HG02852 (cell line): ENCODE measurements around the gene CLIC4.
"Not testable (repeated sequence)": the region's sequence is repeated elsewhere in the genome, so short reads cannot be mapped to it uniquely, and the experiment has no call there.

Source experiments
- ATAC-seq: cut with Tn5 transposase; IDR thresholded peaks from one replicate; pipeline ENCODE4 v1.9.1; 2021; ENCODE audit warnings: mild to moderate bottlenecking, moderate library complexity; ENCODE audit not compliant: unreplicated experiment

Gene CLIC4

DNA sequence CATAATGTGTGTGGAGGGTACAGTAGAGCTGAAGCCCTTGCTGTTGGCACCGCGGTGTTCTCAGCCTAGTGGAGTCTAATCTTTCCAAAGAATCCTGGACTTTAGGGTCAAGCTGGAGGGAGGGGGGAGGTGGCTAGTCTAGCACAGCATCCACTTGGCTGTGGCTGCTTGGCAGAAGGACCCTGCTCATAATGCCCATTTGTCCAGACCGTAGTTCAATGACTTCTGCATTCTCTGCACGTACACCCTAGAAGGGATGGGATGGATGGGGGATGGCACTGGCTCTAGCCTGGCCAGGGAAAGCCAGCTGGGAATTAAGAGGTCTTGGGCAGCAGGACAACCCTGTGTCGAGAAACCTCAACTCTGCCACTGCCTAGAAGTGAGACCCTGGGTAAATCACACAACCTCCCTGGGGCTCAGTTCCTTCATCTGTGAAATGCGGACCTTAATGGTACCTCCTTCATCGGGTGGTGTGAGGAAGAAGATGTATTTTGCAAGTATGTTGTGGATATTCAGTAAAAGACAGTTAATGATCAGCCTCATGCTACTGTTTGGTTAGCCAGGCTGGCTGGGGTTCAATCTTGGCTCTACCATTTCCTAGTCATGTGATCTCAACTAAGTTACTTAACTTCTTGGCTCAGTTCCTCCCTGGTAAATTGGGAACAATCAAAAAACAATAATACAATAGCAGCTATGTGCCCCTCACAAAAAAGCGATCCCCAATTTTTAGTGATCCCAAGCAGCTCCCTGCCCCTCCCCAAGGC lies 27.2 kb upstream of the CLIC4 start:
- no peak for ATAC-seq

DNA sequence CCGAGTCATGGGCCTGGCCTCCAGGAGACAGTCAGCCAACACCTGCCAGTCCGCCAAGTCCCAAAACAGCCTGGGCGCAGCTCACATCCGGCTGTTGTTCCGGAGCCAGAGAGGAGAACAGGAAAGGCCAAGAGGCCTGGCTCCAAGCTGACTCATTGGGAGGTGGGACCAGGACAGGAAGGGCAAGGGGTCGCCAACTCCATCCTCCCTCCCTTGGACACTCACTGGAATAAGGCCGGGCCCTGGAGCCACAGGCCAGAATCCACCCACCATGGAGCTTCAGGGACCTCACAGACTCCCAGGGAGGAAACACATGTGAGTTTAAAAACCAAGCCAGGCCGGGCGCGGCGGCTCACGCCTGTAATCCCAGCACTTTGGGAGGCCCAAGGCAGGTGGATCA lies 25.1 kb upstream of the CLIC4 start:
- no peak for ATAC-seq

DNA sequence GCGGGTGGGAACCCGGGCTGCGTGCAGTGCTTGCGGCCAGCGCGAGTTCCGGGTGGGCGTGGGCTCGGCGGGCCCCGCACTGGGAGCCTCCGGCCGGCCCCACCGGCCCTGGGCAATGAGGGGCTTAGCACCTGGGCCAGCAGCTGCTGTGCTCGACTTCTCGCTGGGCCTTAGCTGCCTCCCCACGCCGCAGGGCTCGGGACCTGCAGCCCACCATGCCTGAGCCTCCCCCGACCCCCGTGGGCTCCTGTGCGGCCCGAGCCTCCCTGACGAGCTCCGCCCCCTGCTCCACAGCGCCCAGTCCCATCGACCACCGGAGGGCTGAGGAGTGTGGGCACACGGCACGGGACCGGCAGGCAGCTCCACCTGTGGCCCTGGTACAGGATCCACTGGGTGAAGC lies 23.7 kb upstream of the CLIC4 start:
- ATAC-seq, result no peak

DNA sequence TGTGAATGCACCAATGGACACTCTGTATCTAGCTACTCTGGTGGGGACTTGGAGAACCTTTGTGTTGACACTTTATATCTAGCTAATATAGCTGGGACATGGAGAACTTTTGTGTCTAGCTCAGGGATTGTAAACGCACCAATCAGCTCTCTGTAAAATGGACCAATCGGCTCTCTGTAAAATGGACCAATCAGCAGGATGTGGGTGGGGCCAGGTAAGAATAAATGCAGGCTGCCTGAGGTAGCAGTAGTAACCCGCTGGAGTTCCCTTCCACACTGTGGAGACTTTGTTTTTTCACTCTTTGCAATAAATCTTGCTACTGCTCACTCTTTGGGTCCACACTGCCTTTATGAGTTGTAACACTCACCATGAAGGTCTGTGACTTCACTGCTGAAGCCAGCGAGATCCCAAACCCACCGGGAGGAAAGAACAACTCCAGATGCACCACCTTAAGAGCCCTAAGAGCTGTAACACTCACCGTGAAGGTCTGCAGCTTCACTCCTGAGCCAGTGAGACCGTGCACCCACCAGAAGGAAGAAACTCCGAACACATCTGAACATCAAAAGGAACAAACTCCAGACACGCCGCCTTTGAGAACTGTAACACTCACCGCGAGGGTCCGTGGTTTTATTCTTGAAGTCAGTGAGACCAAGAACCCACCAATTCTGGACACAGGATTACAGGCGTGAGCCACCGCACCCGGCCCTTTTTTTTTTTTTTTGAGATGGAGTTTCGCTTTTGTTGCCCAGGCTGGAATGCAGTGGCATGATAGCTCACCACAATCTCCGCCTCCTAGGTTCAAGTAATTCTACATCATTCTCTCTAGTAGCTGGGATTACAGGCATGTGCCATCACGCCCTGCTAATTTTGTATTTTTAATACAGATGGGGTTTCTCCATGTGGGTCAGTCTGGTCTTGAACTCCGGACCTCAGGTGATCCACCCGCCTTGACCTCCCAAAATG lies 22.9 kb upstream of the CLIC4 start:
- not testable (repeated sequence) for ATAC-seq

DNA sequence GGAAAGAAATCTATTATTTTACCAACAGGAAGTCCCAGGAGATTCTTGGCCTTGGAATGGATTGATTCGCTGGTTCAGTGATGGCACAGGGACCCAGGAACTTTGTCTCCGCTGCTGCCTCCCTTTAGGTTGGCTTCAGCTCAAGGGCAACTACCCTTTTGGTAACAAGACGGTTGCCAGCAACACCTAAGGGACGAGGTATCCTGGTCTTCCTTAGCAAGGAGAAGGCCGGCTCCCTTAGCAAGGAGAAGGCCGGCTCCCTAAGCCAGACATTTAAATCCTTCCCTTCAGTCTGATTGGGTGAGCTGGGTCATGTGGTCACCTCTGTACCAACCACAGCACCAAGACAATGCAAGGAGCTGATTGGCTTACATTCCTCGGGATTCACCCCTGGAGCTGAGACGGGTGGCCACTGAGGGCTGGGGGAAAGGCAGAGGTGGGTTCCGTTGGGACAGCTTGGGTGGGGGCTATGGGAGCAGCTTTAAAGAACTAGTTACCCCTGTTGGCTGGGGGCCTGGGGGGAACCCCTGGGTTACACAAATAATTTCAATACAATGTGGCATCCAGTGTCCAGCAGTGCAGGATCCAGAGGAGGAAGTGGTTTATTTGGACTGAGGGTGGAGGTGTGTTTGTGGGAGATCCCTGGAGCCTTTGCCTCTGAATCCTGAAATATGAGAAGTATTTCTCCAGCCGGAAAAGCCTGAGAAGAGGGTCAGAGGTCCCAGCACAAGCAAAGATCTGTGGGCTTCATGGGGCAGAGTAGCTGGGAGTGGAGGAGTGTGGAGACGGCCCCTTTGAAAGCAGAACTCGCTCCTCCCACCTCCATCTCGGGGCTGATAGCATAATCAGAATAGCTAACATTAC lies 20.7 kb upstream of the CLIC4 start:
- ATAC-seq, result no peak

DNA sequence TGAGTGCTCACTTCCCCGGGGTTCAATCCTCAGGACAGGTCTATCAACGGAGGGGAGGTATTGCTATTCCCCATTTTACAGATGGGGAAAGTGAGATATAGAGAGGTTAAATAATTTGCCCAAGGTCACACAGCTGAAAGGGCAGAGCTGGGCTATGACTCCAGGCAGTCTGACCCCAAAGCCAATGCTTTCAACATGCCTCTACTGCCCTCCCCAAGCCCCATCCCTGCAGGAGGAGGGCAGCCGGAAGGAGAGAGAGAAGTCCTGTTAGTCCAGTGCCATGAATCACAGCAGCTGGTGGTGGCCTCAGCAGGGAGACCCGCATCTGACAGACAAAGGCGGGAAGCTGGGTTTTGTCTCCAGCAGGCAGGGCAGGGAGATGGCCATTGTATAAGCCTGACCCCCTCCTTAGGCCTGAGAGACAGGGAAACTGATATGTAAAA lies 20.0 kb upstream of the CLIC4 start:
- ATAC-seq, result no peak

DNA sequence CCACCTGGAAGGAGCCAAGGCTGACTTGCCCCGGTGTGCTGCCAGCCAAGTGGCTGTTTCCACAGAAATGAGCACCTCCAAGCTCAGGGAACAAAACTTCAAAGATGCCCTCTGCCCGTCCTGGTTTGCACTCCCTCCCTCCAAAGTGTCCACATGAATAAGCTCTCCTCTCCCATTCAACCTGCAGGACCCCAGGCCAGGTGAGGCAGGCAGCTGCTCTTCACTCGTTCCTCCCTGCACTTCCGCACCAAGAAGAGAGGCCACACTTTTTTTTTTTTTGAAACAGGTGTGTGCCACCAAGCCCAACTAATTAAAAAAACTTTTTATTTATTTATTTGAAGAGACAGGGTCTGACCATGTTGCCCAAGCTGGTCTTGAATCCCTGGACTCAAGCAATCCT lies 18.5 kb upstream of the CLIC4 start:
- ATAC-seq, result no peak

DNA sequence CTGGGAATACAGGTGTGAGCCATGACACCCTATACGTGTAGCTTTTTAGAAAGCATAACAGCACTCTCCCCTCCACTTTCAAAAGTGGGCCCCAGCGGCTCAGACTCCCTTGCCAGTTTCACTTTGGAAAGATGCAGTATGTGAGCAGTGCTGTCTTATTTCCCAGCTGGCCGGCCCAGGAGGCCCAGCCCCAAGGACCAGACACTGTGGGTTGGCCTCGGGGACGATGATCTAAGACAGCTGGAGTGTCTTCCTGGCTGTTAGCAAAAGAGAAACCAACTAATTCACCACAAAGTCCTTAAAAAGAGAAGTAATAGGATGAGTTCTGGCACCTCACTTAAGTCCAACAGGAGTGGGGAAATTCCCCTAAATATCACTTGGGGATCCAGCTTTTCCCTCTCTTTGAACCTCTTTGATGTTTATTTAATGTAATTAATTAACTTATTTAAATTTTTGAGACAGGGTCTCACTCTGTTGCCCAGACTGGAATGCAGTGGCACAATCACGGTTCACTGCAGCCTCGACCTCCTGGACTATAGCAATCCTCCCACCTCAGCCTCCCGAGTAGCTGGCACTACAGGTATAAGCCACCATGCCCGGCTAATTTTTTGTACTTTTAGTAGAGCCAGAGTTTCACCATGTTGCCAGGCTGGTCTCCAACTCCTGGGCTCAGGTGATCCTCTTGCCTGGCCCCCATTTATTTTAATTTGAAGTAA lies 17.6 kb upstream of the CLIC4 start:
- ATAC-seq, result peak; percentile 65

DNA sequence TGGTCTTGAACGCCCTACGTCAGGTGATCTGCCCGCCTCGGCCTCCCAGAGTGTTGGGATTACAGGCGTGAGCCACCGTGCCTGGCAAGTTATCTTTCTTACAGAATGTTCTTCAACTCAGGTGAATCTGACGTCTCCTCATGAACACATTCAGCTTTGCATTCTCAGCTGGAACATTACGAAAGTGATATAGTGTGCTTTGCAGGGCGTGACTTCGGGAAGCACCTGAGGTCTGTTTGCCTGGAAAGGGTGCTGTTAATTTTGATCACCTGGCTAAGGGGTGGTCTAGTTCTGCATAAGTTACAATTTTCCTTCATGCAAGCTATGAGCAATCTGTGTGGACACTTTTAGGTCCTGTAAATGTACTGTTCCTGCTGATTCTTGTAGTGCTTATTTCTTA lies 16.3 kb upstream of the CLIC4 start:
- no peak for ATAC-seq

DNA sequence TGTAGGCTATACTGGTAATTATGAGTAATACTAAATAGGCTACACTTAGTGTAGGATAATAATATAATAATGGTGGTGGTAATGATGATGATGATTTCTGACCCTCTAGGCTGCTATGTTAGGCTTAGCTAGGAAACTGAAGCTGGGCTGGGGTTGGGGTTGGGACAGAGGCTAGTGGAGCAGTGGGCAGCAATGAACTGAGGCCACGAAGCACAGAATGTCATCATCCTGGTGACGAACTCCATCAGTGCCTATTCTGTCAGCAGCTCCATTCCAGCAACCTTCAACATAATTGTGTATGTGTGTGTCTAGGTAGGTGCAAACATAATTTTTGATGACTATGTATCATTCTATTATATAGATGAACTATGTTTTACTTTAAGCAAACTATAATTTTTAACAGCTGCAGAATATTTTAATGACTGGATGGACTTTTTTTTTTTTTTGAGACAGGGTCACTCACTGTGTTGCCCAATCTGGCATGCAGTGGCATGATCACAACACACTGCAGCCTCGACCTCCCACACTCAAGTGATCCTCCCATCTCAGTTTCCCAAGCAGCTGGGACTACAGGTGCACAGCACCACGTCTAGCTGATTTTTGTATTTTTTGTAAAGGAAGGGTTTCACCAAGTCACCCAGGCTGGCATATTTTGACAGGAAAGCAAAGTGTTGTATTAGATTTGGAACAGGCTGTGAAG lies 12.9 kb upstream of the CLIC4 start:
- no peak for ATAC-seq

DNA sequence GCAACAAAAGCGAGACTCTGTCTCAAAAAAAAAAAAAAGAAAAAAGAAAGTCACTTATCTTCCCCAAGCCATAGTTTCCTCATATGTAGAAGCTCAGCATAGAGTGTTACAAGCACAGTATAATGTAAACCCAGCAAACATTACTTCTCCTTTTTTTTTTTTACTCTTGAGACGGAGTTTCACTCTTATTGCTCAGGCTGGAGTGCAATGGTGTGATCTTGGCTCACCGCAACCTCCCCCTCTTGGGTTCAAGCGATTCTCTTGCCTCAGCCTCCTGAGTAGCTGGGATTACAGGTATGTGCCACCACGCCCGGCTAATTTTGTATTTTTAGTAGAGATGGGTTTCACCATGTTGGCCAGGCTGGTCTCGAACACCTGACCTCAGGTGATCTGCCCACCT lies 11.9 kb upstream of the CLIC4 start:
- ATAC-seq, result peak; percentile 78

DNA sequence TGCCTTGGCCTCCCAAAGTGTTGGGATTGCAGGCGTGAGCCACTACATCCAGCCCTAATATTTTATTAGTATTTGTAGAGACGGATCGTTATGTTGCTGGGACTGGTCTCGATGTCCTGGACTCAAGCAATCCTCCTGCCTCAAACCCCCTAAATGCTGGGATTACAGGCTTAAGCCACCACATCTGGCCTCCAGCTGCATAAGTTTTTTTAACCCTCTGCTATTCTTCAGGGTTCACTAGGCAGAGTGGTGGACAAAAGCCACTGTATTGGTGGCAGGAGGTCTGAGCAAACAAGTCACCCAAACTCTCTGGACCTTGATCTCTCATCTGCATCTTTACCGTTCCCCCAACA lies 10.1 kb upstream of the CLIC4 start:
- ATAC-seq, result no peak

DNA sequence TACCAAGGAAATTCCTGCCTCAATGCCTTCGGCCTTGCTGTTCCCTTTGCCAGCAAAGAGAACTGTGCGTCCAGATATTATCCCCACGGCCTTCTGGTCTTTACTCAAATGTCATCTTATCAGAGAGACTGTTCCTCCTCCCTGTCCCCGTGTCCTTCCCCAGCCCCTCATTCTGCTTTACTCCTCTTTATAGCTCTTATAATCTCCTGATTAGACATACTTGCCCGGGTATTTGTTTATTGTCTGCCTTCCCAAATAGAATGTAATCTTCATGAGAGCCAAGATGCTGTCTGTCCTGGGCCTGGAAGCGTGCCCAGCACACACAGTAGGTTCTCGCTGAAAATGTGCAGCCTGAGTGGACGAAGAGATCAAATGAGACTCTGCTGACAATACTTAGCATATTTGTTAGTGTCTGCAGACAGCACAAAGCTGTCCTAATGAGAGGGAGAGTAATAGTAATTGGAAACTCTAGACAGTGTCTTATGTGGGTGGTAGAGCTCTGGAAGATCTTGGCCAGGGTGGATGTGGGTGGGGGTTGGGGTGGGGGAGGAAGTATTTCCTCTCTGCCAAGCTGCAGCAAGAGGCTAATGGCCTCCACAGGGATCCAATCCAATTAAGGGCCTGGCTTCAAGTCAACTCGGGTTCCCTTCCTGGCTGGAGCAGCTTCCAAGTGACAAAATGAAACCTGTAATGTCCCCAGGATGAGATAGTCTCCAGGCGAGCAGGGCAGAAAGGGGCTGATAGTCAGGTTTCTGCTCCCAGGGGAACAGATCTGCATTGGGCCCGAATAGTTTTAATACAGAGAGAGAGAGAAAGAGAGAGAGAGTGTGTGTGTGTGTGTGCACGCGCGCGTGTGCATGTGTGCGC lies 9.5 kb upstream of the CLIC4 start:
- no peak for ATAC-seq

DNA sequence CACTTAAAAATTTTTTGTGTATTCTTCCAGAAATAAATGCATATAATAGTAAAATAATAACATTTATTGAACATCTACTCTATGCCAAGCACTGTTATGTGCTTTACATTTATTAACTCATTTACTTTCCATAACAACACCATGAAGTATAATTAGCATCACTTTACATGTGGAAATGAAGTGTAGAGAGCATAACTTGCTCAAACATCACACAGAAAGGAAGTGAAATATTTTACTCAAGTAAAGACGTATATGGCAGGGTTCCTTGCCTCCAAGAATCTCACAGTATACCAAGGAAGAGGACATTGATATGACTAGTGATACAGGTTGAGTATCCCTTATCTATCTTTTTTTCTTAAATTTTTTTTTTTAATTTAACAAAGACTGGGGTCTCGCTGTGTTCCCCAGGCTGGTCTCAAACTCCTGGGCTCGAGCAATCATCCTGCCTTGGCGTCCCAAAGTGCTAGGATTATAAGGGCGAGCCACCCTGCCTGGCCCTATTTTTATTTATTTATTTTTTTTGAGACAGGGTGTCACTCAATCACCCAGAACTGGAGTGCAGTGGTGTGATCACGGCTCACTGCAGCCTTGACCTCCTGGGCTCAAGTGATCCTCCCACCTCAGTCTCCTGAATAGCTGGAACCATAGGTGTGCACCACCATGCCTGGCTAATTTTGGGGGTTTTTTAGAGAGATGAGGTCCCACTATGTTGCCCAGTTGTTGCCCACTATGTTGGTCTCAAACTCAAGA lies 7.7 kb upstream of the CLIC4 start:
- no peak for ATAC-seq

DNA sequence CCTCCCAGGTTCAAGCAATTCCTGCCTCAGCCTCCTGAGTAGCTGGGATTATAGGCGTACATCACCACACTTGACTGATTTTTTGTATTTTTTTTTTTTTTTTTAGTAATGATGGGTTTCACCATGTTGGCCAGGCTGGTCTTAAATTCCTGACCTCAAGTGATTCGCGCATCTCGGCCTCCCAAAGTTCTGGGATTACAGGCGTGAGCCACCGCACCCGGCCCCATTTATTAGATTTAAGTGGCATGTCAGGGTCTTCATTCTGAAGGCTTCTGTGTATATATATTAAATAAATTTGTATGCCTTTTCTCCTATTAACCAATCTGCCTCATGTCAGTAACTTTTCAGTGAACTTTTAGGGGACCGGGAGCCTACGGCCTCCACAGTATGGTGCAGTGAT lies 6.0 kb upstream of the CLIC4 start:
- no peak for ATAC-seq

DNA sequence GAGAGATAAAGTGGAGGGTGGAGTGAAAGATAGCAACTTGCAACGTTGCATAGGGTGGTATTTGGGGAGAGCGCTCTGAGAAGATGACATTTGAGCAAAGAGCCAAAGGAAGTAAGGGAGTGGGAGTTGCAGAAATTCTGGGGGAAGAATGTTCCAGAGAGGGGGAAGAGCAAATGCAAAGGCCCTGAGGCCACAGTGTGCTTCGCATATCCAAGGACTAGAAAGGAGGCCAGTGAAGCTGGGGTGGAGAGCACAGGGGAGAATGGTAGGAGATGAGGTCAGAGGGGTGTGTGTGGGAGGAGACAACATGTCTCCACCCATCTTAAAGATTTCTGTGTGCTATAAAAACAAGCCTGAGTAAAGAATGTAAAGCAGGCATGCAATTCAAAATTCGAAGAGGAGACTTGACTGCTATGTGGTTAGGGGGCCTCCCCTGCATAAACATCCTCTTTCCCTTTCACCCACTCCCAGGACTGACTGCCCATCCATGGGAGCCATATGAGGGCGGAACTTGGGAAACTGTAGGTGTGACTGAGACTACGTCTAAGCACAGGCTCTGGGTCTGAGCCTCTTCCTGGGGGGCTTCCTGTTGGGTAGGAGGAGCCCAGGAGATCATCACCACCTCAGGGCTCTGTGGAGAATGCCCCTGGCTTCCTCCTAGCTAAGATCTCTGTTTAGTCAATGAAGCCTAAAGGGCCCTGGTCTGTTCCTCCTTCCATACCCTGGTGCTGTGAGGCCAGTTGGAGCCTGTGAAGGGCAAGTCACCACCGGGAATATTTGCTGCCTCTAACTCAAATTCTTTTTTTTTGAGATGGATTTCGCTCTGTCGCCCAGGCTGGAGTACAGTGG lies 2.9 kb upstream of the CLIC4 start:
- no peak for ATAC-seq
